ENCODE measurements around the gene SUSD1.

The SUSD1 gene

GRCh38 chr9:111997831-111998230 is 177.3 kb downstream of the SUSD1 start:
- TF ChIP-seq EZH2 (IDR thresholded peaks at IDR 0.05; ENCODE audit: borderline replicate concordance, low read depth, low read length, severe bottlenecking) (no peak), CTCF (IDR thresholded peaks at IDR 0.05; ENCODE audit: borderline replicate concordance, extremely low read depth, low read length, poor library complexity, severe bottlenecking) (no peak)

GRCh38 chr9:111994831-111995458 is 180.2 kb downstream of the SUSD1 start:
- H3K79me2 ChIP-seq (ENCODE audit: insufficient read depth, low read length), result no peaks in the 10 kb centered on the region
- no peak for TF ChIP-seq EZH2 (IDR thresholded peaks at IDR 0.05; ENCODE audit: borderline replicate concordance, low read depth, low read length, severe bottlenecking)
- no peak for TF ChIP-seq CTCF (IDR thresholded peaks at IDR 0.05; ENCODE audit: borderline replicate concordance, extremely low read depth, low read length, poor library complexity, severe bottlenecking)
- no peak overlapping the region for H3K4me2 ChIP-seq (ENCODE audit: insufficient read depth, low read length)
- no peak overlapping the region for H3K4me3 ChIP-seq (ENCODE audit: low read depth in 1 of 2, low read length in 2 of 2)
- no peaks in the 10 kb centered on the region for H3K9me3 ChIP-seq (ENCODE audit: insufficient read depth, low read length, severe bottlenecking)
- no peak overlapping the region; the same call in 1 of the 2 replicates for H2AFZ ChIP-seq (ENCODE audit: low read depth, low read length)
- H3K4me1 ChIP-seq (ENCODE audit: insufficient read depth, low read length), result peaks cover 10% of the 10 kb centered on the region
- DNase-seq (no peak), ATAC-seq (ENCODE audit: insufficient read depth, low read depth) (no peak)
- H4K20me1 ChIP-seq (ENCODE audit: insufficient read depth, low read length), result no peaks in the 10 kb centered on the region
- H3K27ac ChIP-seq (ENCODE audit: low read length), result no peak overlapping the region
- H3K9ac ChIP-seq (ENCODE audit: low read depth, low read length), result no peak overlapping the region
- H3K36me3 ChIP-seq (ENCODE audit: insufficient read depth, low read length), result no peaks in the 10 kb centered on the region
- H3K27me3 ChIP-seq (ENCODE audit: insufficient read depth, low read length, poor library complexity), result no peaks in the 10 kb centered on the region

More at GRCh38 chr9:111997831-111998230, 177.3 kb downstream of the SUSD1 start:
- no peaks in the 10 kb centered on the region for H3K79me2 ChIP-seq (ENCODE audit: insufficient read depth, low read length)
- no peaks in the 10 kb centered on the region for H4K20me1 ChIP-seq (ENCODE audit: insufficient read depth, low read length)
- no peak overlapping the region for H3K9ac ChIP-seq (ENCODE audit: low read depth, low read length)
- no peaks in the 10 kb centered on the region for H3K27me3 ChIP-seq (ENCODE audit: insufficient read depth, low read length, poor library complexity)
- H3K4me2 ChIP-seq (ENCODE audit: insufficient read depth, low read length), result no peak overlapping the region
- H3K4me3 ChIP-seq (ENCODE audit: low read depth in 1 of 2, low read length in 2 of 2), result no peak overlapping the region
- H2AFZ ChIP-seq (ENCODE audit: low read depth, low read length), result no peak overlapping the region
- H3K36me3 ChIP-seq (ENCODE audit: insufficient read depth, low read length), result no peaks in the 10 kb centered on the region
- H3K27ac ChIP-seq (ENCODE audit: low read length), result no peak overlapping the region
- H3K9me3 ChIP-seq (ENCODE audit: insufficient read depth, low read length, severe bottlenecking), result no peaks in the 10 kb centered on the region
- ATAC-seq (ENCODE audit: insufficient read depth, low read depth) (no peak), DNase-seq (no peak)
- peaks cover 10% of the 10 kb centered on the region for H3K4me1 ChIP-seq (ENCODE audit: insufficient read depth, low read length)

GRCh38 chr9:111993319-111993718 is 181.8 kb downstream of the SUSD1 start:
- no peaks in the 10 kb centered on the region for H3K9me3 ChIP-seq (ENCODE audit: insufficient read depth, low read length, severe bottlenecking)
- H3K27ac ChIP-seq (ENCODE audit: low read length), result no peak overlapping the region
- H3K27me3 ChIP-seq (ENCODE audit: insufficient read depth, low read length, poor library complexity), result no peaks in the 10 kb centered on the region
- no peaks in the 10 kb centered on the region for H4K20me1 ChIP-seq (ENCODE audit: insufficient read depth, low read length)
- H3K4me2 ChIP-seq (ENCODE audit: insufficient read depth, low read length), result no peak overlapping the region
- no peak overlapping the region for H3K9ac ChIP-seq (ENCODE audit: low read depth, low read length)
- TF ChIP-seq CTCF (IDR thresholded peaks at IDR 0.05; ENCODE audit: borderline replicate concordance, extremely low read depth, low read length, poor library complexity, severe bottlenecking), result no peak
- TF ChIP-seq EZH2 (IDR thresholded peaks at IDR 0.05; ENCODE audit: borderline replicate concordance, low read depth, low read length, severe bottlenecking), result no peak
- no peak overlapping the region for H3K4me3 ChIP-seq (ENCODE audit: low read depth in 1 of 2, low read length in 2 of 2)
- DNase-seq, result no peak
- H3K36me3 ChIP-seq (ENCODE audit: insufficient read depth, low read length), result no peaks in the 10 kb centered on the region
- peaks cover 10% of the 10 kb centered on the region for H3K4me1 ChIP-seq (ENCODE audit: insufficient read depth, low read length)
- no peaks in the 10 kb centered on the region for H3K79me2 ChIP-seq (ENCODE audit: insufficient read depth, low read length)
- ATAC-seq (ENCODE audit: insufficient read depth, low read depth), result no peak
- no peak overlapping the region for H2AFZ ChIP-seq (ENCODE audit: low read depth, low read length)

Data from DND-41 (cell line).